T-helper 1 cell treated with Interleukin-12 subunit alpha and Interleukin-12 subunit beta and Interleukin-4 antibody, amounts not matched to agents 30 μg/mL and 1 μg/mL, for 36 hours (primary cell): ENCODE results near the gene OLFML3.
"Not testable (repeated sequence)": the region's sequence is repeated elsewhere in the genome, so short reads cannot be mapped to it uniquely, and the experiment has no call there.

Source experiments
- H3K27ac Mint-ChIP-seq: one replicate; pipeline ENCODE4 v1.8.0; 2021; ENCODE audit warnings: mild to moderate bottlenecking, mixed read lengths
- H3K27me3 Mint-ChIP-seq: one replicate; pipeline ENCODE4 v1.8.0; 2021; ENCODE audit warnings: low read depth, mixed read lengths
- H3K36me3 Mint-ChIP-seq: one replicate; pipeline ENCODE4 v1.8.0; 2021; ENCODE audit warnings: low read depth, mixed read lengths
- H3K4me1 Mint-ChIP-seq: one replicate; pipeline ENCODE4 v1.8.0; 2021; ENCODE audit warnings: low read depth, mixed read lengths
- H3K4me3 Mint-ChIP-seq: one replicate; pipeline ENCODE4 v1.8.0; 2021; ENCODE audit warnings: mild to moderate bottlenecking, moderate library complexity, mixed read lengths
- H3K9me3 Mint-ChIP-seq: one replicate; pipeline ENCODE4 v1.8.0; 2021; ENCODE audit warnings: mixed read lengths

OLFML3 gene

DNA sequence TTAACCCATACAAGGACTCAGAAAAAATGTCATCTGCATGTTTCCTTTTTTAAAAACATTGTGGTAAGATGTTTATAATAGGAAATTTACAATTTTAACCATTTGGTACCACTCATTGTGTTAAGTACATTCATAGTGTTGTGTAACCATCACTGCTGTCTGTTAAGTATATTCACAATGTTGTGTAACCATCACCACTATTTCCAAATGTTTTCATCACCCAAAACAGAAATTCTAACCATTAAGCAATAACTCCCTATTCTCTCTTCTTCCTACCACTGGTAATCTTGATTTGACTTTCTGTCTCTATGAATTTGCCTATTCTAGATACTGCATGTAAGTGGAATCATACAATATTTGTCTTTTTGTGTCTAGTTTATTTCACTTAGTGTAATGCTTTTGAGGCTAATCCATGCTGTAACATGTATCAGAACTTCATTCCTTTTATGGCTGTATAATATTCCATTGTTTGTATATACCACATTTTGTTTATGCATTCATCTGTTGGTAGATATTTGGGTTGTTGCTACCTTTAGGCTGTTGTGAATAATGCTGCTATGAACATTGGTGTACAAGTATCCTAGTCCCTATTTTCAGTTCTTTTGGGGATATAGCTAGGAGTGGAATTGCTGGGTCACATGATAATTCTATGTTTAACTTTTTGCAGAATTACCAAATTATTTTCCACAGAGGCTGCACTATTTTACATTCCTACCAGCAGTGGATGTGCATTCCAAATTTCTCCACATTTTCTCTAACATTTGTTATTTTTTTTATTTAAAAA, 36.1 kb upstream of the OLFML3 start:
- Mint-ChIP-seq H3K4me3 (no peak overlapping the region), H3K9me3 (peaks cover 3% of the 10 kb centered on the region), H3K27ac (no peak overlapping the region), H3K4me1 (peaks cover 57% of the 10 kb centered on the region), H3K27me3 (no peaks in the 10 kb centered on the region), H3K36me3 (peaks cover 39% of the 10 kb centered on the region)

DNA sequence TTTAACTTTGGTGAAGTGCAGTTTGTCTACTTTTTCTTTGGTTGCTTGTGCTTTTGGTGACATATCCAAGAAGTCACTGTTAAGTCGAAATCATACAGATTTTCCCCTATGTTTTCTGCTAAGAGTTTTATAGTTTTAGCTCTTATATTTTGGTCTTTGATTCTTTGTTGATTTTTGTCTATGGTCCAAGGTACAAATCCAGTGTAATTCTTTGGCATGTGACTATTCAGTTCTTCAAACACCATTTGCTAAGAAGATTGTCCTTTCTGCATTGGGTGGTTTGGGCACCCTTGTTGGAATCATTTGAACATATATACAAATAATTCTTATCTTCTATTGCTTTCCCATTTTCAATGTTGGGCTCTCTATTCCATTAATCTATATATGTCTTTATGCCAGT, 33.9 kb upstream of the OLFML3 start:
- H3K27ac Mint-ChIP-seq: no peak overlapping the region
- no peak overlapping the region for H3K4me3 Mint-ChIP-seq
- H3K4me1 Mint-ChIP-seq: peaks cover 44% of the 10 kb centered on the region
- peaks cover 3% of the 10 kb centered on the region for H3K9me3 Mint-ChIP-seq
- no peaks in the 10 kb centered on the region for H3K27me3 Mint-ChIP-seq
- peaks cover 41% of the 10 kb centered on the region for H3K36me3 Mint-ChIP-seq

DNA sequence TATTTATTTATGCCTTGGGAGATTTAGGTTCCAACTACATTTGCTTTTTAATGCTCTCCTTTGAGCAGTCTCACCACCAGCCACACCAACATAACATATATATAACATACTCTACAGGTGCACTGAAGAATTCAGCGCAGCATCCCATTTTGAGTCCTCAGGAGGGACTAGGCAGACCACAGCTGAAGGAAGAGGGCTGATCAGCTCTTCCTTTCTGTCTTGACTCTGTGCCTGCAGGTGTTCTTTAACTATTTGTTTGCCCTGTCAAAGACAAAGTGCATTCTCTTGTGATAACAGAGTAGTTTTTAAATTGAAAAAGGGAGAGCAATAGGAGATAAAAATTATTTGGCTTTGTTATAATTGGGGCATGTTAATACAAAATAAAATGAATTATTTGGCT, 33.2 kb upstream of the OLFML3 start:
- Mint-ChIP-seq H3K27ac (peak overlapping the region; percentile 69), H3K27me3 (no peaks in the 10 kb centered on the region), H3K36me3 (peaks cover 34% of the 10 kb centered on the region), H3K4me3 (peak overlapping the region; percentile 53), H3K4me1 (peaks cover 36% of the 10 kb centered on the region), H3K9me3 (peaks cover 3% of the 10 kb centered on the region)

DNA sequence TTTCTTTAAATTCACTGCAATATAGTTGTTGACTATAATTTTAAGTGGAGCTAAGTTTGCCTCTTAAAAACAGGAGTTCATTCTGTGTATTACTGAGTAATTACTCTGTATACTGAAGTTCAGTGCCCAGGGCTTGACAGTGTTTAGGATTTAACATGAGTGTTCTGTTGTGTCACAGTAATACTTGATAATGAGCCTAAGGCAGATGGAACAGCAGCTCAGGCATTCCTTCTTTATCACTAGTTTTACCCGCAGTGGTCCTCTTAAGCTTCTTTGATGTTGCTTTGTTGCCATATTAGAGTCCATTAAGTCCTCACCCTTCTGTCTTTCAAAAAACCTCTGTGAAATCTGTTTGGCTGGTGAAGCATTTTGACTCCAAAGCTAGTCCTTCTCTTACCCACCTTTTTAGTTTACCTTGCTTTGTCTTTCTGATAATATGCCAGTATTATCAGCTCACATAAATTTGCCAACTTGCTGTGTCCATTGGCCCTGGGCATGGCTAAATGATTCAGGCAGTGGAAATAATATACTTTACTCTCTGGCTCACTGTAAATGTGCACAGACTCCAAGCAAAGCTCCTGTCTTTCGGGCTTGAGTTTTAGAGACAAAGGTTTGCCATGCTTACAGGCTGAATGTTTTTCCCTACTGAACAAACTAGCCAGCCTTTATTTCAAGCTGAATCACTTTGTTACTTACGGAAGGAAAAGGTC, 32.4 kb upstream of the OLFML3 start:
- peak overlapping the region; percentile 51 for H3K4me3 Mint-ChIP-seq
- peaks cover 3% of the 10 kb centered on the region for H3K9me3 Mint-ChIP-seq
- no peaks in the 10 kb centered on the region for H3K27me3 Mint-ChIP-seq
- peaks cover 35% of the 10 kb centered on the region for H3K4me1 Mint-ChIP-seq
- H3K36me3 Mint-ChIP-seq: peaks cover 30% of the 10 kb centered on the region
- peak overlapping the region; percentile 76 for H3K27ac Mint-ChIP-seq

DNA sequence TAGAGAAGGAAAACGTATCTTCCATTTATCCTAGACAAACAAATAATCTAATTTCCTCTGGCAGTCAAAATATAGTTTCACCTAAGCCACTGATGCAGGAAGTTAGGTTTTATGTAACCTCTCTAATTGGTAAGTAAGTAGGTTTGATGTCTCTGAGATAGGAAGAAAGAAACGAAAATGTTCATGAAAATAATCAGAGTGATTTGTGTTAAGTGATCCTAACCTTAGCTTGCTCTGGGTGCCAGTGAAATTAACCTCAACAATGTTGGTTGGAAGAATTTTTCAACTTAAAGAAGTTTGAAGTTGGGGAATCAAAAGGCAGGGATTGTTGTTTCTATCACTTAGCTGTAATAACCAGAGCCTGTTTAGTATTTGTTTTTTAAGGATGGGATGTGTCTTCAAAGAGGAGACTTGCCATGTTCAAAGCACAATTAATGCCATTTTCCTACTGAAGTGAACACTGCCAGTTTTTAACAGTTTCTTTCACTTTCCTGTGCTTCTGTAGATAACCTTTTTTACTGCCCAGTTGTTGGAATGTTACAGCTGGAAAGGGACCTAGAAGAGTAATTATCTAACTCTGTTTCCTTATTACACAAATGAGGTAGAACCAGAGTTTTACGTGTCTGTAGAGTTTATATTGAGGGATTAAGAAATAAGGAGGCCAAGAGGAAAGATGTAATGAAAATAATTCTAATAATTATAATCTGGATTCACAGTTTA, 31.7 kb upstream of the OLFML3 start:
- Mint-ChIP-seq H3K36me3 (peaks cover 28% of the 10 kb centered on the region), H3K27ac (peak overlapping the region; percentile 76), H3K4me3 (peak overlapping the region; percentile 51), H3K27me3 (no peaks in the 10 kb centered on the region), H3K4me1 (peaks cover 35% of the 10 kb centered on the region), H3K9me3 (peaks cover 3% of the 10 kb centered on the region)

DNA sequence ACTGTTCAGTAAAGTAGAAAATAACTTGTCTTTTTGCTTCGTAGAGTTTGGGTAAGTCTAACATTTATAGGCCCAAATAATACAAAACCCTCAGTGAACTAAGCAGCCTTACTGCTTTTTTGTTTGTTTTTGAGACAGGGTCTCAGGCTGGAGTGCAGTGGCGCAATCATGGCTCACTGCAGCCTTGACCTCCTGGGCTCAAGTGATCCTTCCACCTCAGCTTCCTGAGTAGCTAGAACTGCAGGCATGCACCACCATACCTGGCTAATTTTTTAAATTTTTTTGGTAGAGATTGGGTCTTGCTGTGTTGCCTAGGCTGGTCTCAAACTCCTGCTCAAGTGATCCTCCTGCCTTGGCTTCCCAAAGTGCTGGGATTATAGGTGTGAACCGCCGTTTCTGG, 31.1 kb upstream of the OLFML3 start:
- peak overlapping the region; percentile 30 for H3K4me3 Mint-ChIP-seq
- H3K27ac Mint-ChIP-seq, H3K9me3 Mint-ChIP-seq, H3K27me3 Mint-ChIP-seq: not testable (repeated sequence)
- peaks cover 28% of the 10 kb centered on the region for H3K36me3 Mint-ChIP-seq
- peaks cover 34% of the 10 kb centered on the region for H3K4me1 Mint-ChIP-seq

DNA sequence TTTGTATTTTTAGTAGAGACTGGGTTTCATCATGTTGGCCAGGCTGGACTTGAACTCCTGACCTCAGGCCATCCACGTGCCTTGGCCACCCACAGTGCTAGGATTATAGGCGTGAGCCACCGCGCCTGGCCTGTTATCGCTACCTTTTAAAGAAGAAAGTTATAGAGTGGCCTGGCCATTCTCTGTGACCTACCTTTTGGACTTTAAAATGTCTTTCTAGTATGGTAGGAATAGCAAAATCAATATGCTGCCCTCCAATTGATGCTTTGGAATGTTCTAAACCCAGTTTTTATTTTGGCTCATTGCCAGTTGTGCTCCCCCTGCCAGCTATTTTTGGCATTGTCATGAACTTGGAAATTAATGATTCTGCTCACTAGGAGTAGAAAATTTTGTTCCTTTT, 30.3 kb upstream of the OLFML3 start:
- no peak overlapping the region for H3K4me3 Mint-ChIP-seq
- H3K36me3 Mint-ChIP-seq: peaks cover 28% of the 10 kb centered on the region
- H3K27me3 Mint-ChIP-seq: no peaks in the 10 kb centered on the region
- H3K27ac Mint-ChIP-seq: no peak overlapping the region
- H3K9me3 Mint-ChIP-seq: no peaks in the 10 kb centered on the region
- peaks cover 33% of the 10 kb centered on the region for H3K4me1 Mint-ChIP-seq

DNA sequence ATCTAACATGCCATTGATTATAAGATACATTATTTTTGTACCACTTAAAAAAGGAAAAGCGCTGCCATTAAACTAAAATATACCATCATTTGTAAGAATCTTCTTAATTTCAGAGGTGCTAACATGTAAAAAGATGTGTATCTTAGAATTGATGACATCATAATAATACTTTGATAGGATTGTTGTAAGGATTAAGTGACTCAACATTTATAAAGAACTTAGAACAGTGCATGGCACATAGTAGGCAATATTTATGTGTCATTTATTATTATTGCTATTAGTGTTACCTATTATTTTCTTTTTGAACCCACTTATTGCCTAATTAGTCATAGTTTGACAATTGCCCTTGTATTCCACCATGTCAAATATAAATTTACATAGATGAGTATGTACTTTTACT, 28.4 kb upstream of the OLFML3 start:
- Mint-ChIP-seq H3K4me3 (no peak overlapping the region), H3K9me3 (no peaks in the 10 kb centered on the region), H3K27me3 (no peaks in the 10 kb centered on the region), H3K4me1 (peaks cover 33% of the 10 kb centered on the region), H3K27ac (no peak overlapping the region), H3K36me3 (peaks cover 31% of the 10 kb centered on the region)

DNA sequence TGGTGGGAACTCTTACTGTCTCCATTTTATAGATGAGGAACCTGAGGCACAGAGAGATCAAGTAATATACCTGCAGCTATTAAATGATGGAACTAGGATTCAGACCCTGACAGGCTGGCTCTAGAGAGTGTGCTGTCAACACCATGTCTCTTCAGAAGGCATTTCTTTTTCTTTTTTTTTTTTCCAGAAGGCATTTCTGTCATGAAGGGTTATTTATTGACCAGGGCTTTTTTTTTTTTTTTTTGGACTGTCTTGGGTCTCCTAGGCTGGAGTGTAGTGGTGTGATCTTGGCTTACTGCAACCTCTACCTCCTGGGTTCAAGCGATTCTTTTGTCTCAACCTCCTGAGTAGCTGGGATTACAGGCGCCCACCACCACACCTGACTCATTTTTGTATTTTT, 27.6 kb upstream of the OLFML3 start:
- peaks cover 26% of the 10 kb centered on the region for H3K4me1 Mint-ChIP-seq
- no peaks in the 10 kb centered on the region for H3K9me3 Mint-ChIP-seq

DNA sequence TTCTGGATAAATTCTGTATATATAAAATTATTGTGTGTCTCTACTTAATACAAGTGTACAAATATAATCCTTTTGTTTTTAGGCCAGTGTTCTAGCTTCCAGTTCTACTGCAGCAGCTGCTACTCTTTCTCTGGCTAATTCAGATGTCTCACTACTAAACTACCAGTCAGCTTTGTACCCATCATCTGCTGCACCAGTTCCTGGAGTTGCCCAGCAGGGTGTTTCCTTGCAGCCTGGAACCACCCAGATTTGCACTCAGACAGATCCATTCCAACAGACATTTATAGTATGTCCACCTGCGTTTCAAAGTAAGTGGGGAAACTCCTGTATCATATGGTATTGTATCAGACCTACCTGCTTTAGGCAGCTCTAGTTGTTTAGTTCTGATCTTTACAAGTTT, 21.3 kb upstream of the OLFML3 start:
- H3K27me3 Mint-ChIP-seq: no peaks in the 10 kb centered on the region
- no peak overlapping the region for H3K27ac Mint-ChIP-seq
- no peaks in the 10 kb centered on the region for H3K9me3 Mint-ChIP-seq
- H3K36me3 Mint-ChIP-seq: peaks cover 53% of the 10 kb centered on the region
- no peak overlapping the region for H3K4me3 Mint-ChIP-seq
- peaks cover 9% of the 10 kb centered on the region for H3K4me1 Mint-ChIP-seq

More for the DNA sequence above, 27.6 kb upstream of the OLFML3 start:
- peaks cover 31% of the 10 kb centered on the region for H3K36me3 Mint-ChIP-seq
- no peak overlapping the region for H3K27ac Mint-ChIP-seq
- no peak overlapping the region for H3K4me3 Mint-ChIP-seq
- H3K27me3 Mint-ChIP-seq: no peaks in the 10 kb centered on the region

DNA sequence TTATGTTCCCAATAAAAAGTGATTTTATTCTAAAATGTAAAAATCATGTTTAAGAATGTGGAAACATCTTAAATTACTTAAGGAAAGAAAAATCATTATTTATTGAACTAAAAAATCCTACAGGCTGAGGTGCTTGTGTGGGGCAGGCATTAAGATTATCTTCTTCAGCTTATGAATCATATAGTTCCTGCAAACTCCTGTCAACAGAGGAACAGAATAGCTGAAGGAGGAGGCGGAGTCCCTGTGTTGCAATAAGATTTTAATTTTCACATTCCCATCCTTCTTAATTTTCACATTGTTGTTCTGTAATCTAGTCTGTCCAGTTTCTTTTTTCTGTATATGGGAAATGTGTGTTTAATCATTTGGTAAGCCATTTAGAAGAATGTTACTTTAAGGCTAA, 20.6 kb upstream of the OLFML3 start:
- Mint-ChIP-seq H3K27me3 (no peaks in the 10 kb centered on the region), H3K27ac (no peak overlapping the region), H3K4me3 (no peak overlapping the region), H3K36me3 (peaks cover 54% of the 10 kb centered on the region), H3K9me3 (no peaks in the 10 kb centered on the region), H3K4me1 (peaks cover 13% of the 10 kb centered on the region)

DNA sequence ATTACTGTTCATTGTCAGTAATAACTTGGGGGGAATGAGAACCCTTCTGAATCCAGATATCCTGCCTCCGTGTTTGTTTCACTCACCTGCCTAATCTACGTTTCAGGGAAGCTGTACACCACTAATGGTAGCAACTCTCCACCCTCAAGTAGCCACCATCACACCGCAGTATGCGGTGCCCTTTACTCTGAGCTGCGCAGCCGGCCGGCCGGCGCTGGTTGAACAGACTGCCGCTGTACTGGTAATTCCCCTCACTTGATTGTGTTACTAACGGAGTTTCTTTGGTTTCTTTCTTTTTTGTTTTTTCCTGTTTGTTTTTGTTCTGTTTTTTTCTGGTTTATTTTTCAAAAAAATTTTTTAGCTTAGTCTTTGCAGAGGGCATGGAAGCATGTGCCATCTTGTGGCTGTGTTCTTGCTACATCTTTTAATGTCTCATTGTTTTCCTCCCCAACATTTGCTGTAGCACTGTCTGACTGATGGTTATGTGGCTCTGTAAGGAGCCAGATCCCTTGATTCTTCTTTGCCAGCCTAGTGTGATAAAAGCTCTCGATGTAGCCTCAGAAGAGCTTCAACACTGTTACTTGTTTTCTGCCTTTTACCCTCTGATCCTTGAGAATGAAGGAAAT, 15.9 kb upstream of the OLFML3 start:
- H3K4me1 Mint-ChIP-seq: peaks cover 4% of the 10 kb centered on the region
- no peaks in the 10 kb centered on the region for H3K9me3 Mint-ChIP-seq
- H3K36me3 Mint-ChIP-seq: peaks cover 55% of the 10 kb centered on the region
- no peaks in the 10 kb centered on the region for H3K27me3 Mint-ChIP-seq
- H3K27ac Mint-ChIP-seq: no peak overlapping the region
- H3K4me3 Mint-ChIP-seq: no peak overlapping the region

DNA sequence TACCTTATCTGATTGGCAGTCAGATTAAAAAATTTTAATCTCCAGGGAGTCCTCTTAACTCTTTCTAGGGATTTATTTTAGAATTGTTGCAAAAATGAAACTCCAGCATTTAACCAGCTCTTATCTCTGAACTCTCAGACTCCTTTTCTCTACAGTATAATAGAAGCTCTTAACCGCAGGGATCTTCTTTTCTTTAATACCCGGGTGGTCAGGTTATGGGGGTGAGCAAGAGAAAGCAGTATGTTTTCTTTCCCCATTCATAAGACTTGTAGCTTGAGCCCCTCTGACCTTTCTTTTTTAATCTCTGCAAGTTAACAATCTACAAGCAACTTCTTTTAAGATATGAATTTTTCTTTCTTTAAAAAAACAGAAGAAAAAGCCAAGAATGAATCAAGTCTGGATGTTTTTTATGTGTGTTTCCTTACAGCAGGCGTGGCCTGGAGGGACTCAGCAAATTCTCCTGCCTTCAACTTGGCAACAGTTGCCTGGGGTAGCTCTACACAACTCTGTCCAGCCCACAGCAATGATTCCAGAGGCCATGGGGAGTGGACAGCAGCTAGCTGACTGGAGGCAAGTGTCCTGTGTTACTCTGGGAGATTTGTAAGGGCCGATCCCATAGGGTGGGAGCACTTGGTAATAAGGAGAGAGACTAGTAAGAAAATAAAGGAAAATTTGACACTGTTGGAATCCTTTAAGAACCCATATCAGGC, 13.4 kb upstream of the OLFML3 start:
- Mint-ChIP-seq H3K4me1 (peaks cover 5% of the 10 kb centered on the region), H3K27ac (no peak overlapping the region), H3K9me3 (no peaks in the 10 kb centered on the region), H3K4me3 (no peak overlapping the region), H3K27me3 (no peaks in the 10 kb centered on the region), H3K36me3 (peaks cover 65% of the 10 kb centered on the region)

DNA sequence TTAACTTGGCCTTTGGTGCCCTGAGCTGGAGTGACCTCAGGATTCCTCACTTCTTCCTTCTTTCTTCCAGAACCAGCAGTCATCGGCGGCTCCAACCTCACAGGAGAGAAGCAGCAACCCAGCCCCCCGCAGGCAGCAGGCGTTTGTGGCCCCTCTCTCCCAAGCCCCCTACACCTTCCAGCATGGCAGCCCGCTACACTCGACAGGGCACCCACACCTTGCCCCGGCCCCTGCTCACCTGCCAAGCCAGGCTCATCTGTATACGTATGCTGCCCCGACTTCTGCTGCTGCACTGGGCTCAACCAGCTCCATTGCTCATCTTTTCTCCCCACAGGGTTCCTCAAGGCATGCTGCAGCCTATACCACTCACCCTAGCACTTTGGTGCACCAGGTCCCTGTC, 6.3 kb upstream of the OLFML3 start:
- Mint-ChIP-seq H3K27ac (no peak overlapping the region), H3K4me3 (no peak overlapping the region), H3K36me3 (peaks cover 50% of the 10 kb centered on the region), H3K9me3 (no peaks in the 10 kb centered on the region), H3K27me3 (no peaks in the 10 kb centered on the region), H3K4me1 (peaks cover 27% of the 10 kb centered on the region)
